ENCODE data around the gene APOF. TPM values are rescaled to one million over a fixed set of nuclear protein-coding genes. Genes with fewer than 3 reads are reported as not detected.
A peak's percentile ranks its signal among the peaks of the same experiment; 100 is the strongest.

APOF gene
- total and polyA plus RNA-seq, 4 donors: 0.12 TPM; not detected in 3

GRCh38 chr12:56373515-56373914, 10.9 kb upstream of the APOF start:
- H3K9me3 ChIP-seq (ENCODE audit: control insufficient read depth in 4 of 4, insufficient read depth in 3 of 4, low read length in 3 of 4): no peaks in the 10 kb centered on the region
- WGBS, 2 donors: 94 to 95% methylated on average over 1 of the region's 1 CpG
- no peaks in the 10 kb centered on the region for H3K27me3 ChIP-seq (ENCODE audit: control insufficient read depth in 3 of 3, insufficient read depth in 3 of 3, low read length in 2 of 3)
- H3K27ac ChIP-seq (ENCODE audit: low read depth in 1 of 2, low read length in 1 of 2): no peak overlapping the region
- H3K9ac ChIP-seq (ENCODE audit: insufficient read depth in 1 of 2, low read length in 2 of 2): no peak overlapping the region
- no peaks in the 10 kb centered on the region for H3K4me1 ChIP-seq (ENCODE audit: control insufficient read depth in 5 of 5, insufficient read depth in 5 of 5, low read length in 5 of 5)
- no peaks in the 10 kb centered on the region for H3K36me3 ChIP-seq (ENCODE audit: control insufficient read depth in 4 of 4, insufficient read depth in 4 of 4, low read length in 4 of 4)
- H3K4me3 ChIP-seq: no peak overlapping the region
- no peak for TF ChIP-seq CTCF (IDR thresholded peaks at IDR 0.05; ENCODE audit: control extremely low read depth, extremely low read depth)
- DNase-seq (no peak), ATAC-seq (ENCODE audit: insufficient read depth, low FRiP score) (no peak)

- no peaks in the 10 kb centered on the region for H3K4me1 ChIP-seq (ENCODE audit: control insufficient read depth in 5 of 5, insufficient read depth in 5 of 5, low read length in 5 of 5)
- no peak overlapping the region for H3K9ac ChIP-seq (ENCODE audit: insufficient read depth in 1 of 2, low read length in 2 of 2)
- ATAC-seq (ENCODE audit: insufficient read depth, low FRiP score) (no peak), DNase-seq (no peak)
- H3K9me3 ChIP-seq (ENCODE audit: control insufficient read depth in 4 of 4, insufficient read depth in 3 of 4, low read length in 3 of 4): no peaks in the 10 kb centered on the region
- H3K27ac ChIP-seq (ENCODE audit: low read depth in 1 of 2, low read length in 1 of 2): no peak overlapping the region
- WGBS, 2 donors: 91 to 99% methylated on average over 3 of the region's 3 CpGs
- no peak for TF ChIP-seq CTCF (IDR thresholded peaks at IDR 0.05; ENCODE audit: control extremely low read depth, extremely low read depth)
- H3K27me3 ChIP-seq (ENCODE audit: control insufficient read depth in 3 of 3, insufficient read depth in 3 of 3, low read length in 2 of 3): no peaks in the 10 kb centered on the region
- no peak overlapping the region for H3K4me3 ChIP-seq
- no peaks in the 10 kb centered on the region for H3K36me3 ChIP-seq (ENCODE audit: control insufficient read depth in 4 of 4, insufficient read depth in 4 of 4, low read length in 4 of 4)
Measured at GRCh38 chr12:56366948-56367347, 4.3 kb upstream of the APOF start.

GRCh38 chr12:56361487-56362129, 1.0 kb downstream of the APOF start:
- Histone ChIP-seq H3K4me1 (ENCODE audit: control insufficient read depth in 5 of 5, insufficient read depth in 5 of 5, low read length in 5 of 5) (peaks cover 0 to 15% (median 4%) of the 10 kb centered on the region in 5 donors), H3K4me3 (no peak overlapping the region), H3K36me3 (ENCODE audit: control insufficient read depth in 4 of 4, insufficient read depth in 4 of 4, low read length in 4 of 4) (peaks cover 0 to under 1% (median 0%) of the 10 kb centered on the region in 4 donors), H3K27ac (ENCODE audit: low read depth in 1 of 2, low read length in 1 of 2) (no peak overlapping the region), H3K9ac (ENCODE audit: insufficient read depth in 1 of 2, low read length in 2 of 2) (no peak overlapping the region), H3K9me3 (ENCODE audit: control insufficient read depth in 4 of 4, insufficient read depth in 3 of 4, low read length in 3 of 4) (no peaks in the 10 kb centered on the region), H3K27me3 (ENCODE audit: control insufficient read depth in 3 of 3, insufficient read depth in 3 of 3, low read length in 2 of 3) (no peaks in the 10 kb centered on the region)
- DNase-seq (peak in 1 of 3 donors; percentile 10), ATAC-seq (ENCODE audit: insufficient read depth, low FRiP score) (no peak)
- WGBS, 2 donors: 80 to 89% methylated on average over 8 of the region's 8 CpGs
- TF ChIP-seq CTCF (IDR thresholded peaks at IDR 0.05; ENCODE audit: control extremely low read depth, extremely low read depth): no peak

Measured in lung (tissue), 12 donors.